Liver (tissue), 9 donors: Measurements from ENCODE around the gene PGM5. TPM values are rescaled to one million over a fixed set of nuclear protein-coding genes. Genes with fewer than 3 reads are reported as not detected.
"Not testable (repeated sequence)": the region's sequence is repeated elsewhere in the genome, so short reads cannot be mapped to it uniquely, and the experiment has no call there.

Experiments used
- DNase-seq: peaks from one replicate; pipeline ENCODE4 v3.0.0-alpha.2; 2017; ENCODE audit warnings: low spot score
- H3K27ac ChIP-seq, 2 donors: one replicate each; pipeline ENCODE4 v1.7.0; 2013; ENCODE audit warnings: inconsistent platforms in 2 of 2, low read length in 2 of 2, control low read depth in 1 of 2, low read depth in 1 of 2, mild to moderate bottlenecking in 1 of 2
- H3K27me3 ChIP-seq, 4 donors: one replicate each; pipeline versions ENCODE4 v1.6.1 to v1.7.0; 2013; ENCODE audit warnings: low read length in 3 of 4, inconsistent platforms in 1 of 4, mild to moderate bottlenecking in 1 of 4, moderate library complexity in 1 of 4; ENCODE audit not compliant: control insufficient read depth in 4 of 4, insufficient read depth in 4 of 4
- H3K36me3 ChIP-seq, 4 donors: one replicate each; pipeline versions ENCODE4 v1.6.1 to v1.7.0; 2013; ENCODE audit warnings: low read length in 3 of 4, mild to moderate bottlenecking in 3 of 4, low read depth in 1 of 4, moderate library complexity in 1 of 4; ENCODE audit not compliant: control insufficient read depth in 4 of 4, insufficient read depth in 3 of 4
- H3K4me1 ChIP-seq, 4 donors: one replicate each; pipeline versions ENCODE4 v1.6.1 to v1.7.0; 2013; ENCODE audit warnings: low read length in 3 of 4, mild to moderate bottlenecking in 3 of 4, moderate library complexity in 1 of 4; ENCODE audit not compliant: control insufficient read depth in 4 of 4, insufficient read depth in 4 of 4
- H3K4me3 ChIP-seq, 3 donors: one replicate each; pipeline versions ENCODE4 v1.6.1 to v1.7.0; 2013; ENCODE audit warnings: low read length in 3 of 3, control low read depth in 1 of 3, low read depth in 1 of 3, mild to moderate bottlenecking in 1 of 3
- H3K9ac ChIP-seq, 2 donors: one replicate each; pipeline ENCODE4 v1.7.0; 2013; ENCODE audit warnings: low read length in 2 of 2, mild to moderate bottlenecking in 2 of 2, moderate library complexity in 2 of 2, control low read depth in 1 of 2, low read depth in 1 of 2
- H3K9me3 ChIP-seq, 4 donors: one replicate each; pipeline versions ENCODE4 v1.6.1 to v1.7.0; 2013; ENCODE audit warnings: low read length in 3 of 4; ENCODE audit not compliant: control insufficient read depth in 4 of 4
- RAD21 ChIP-seq, 2 donors: IDR thresholded peaks; 2 replicates each; pipeline ENCODE4 v1.6.1; 2016; ENCODE audit warnings: antibody characterized with exemption in 2 of 2, mild to moderate bottlenecking in 2 of 2
- WGBS: extraction: QIAGEN DNeasy Blood & Tissue Kit; methylation state at CpG from one replicate; pipeline ENCODE4 v1.1.7; 2013; 5-methylcytosine and 5-hydroxymethylcytosine counted together
- polyA plus RNA-seq, 2 donors: library from polyadenylated mRNA; stranded (reverse) in 1 of 2; unstranded in 1 of 2; fragments of 200-250 nt in 1 of 2; fragments of >200 nt in 1 of 2; fragmentation: Nextera tagmentation in 1 of 2; extraction: Ambion mirVana in 1 of 2; gene quantifications; one replicate each; pipeline versions ENCODE4 v1.2.1 to v1.2.3, GENCODE V29; 2013 to 2015
- total RNA-seq, 2 donors: library from RNA; depleted of rRNA; stranded (reverse); fragments of >200 nt; gene quantifications; one replicate each; pipeline ENCODE4 v1.2.3, GENCODE V29; 2014
- donor health status: healthy.
- donor health status: healthy.
- donor health status: healthy.
- donor health status: healthy.
- donor health status: healthy.

The PGM5 gene
- total and polyA plus RNA-seq, 4 donors = 0.63 to 8.5 (median 2.2) TPM

DNA sequence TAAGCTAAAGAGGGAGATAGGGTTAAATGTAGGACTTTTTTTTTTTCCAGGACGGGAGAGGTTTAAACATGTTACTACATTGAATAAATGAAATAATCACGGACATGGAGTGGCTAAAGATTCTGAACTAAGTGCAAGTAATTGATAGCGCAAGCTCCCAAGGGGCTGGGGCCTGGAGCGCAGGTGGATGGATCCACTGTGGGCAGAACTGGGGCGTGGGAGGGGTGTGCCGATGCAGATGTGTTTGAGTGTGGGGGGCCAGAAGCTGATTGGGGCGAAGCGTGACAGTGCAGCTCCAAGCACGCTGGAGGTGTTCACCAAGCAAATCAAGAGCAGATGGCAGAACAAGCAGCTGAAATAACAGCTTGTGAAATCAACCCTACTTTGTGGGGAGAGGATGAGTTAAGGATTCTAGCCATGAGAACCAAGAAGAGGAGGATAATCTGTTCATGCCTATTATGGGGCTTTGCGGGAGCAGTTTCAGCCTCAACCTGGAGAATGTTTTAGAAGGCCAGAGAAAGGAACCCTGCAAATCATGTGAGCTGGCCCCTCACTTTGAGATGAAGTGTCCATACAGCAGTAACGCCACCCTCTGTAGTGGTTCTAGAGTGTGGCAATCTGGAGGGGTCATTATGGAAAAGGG, 25.8 kb upstream of the PGM5 start:
- H3K9me3 ChIP-seq, H3K27me3 ChIP-seq, H3K36me3 ChIP-seq, H3K4me3 ChIP-seq, H3K27ac ChIP-seq, DNase-seq, H3K9ac ChIP-seq, H3K4me1 ChIP-seq: not testable (repeated sequence)
- 82% methylated on average over 8 of the region's 11 CpGs for WGBS

DNA sequence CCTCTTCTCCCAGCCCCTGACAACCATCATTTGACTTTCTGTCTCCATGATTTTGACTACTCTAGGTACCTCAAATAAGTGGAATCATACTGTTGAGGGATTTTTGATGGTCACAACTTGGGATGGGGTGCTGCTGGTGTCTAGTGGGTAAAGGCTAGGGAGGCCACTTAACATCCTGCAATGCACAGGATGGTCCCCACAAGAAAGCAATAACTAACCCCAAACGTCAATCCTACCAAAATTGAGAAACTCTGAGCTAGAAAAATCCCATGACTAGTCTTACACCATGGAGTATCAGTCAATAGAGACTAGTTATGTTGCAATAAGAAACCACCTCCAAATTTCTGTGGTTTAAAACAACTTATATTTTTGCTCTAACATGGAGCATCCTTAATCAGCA, 24.3 kb upstream of the PGM5 start:
- not testable (repeated sequence) for H3K27me3 ChIP-seq, H3K4me3 ChIP-seq, H3K36me3 ChIP-seq, H3K9me3 ChIP-seq, H3K4me1 ChIP-seq, H3K27ac ChIP-seq, H3K9ac ChIP-seq, DNase-seq
- WGBS = 36% methylated on average over 1 of the region's 1 CpG

DNA sequence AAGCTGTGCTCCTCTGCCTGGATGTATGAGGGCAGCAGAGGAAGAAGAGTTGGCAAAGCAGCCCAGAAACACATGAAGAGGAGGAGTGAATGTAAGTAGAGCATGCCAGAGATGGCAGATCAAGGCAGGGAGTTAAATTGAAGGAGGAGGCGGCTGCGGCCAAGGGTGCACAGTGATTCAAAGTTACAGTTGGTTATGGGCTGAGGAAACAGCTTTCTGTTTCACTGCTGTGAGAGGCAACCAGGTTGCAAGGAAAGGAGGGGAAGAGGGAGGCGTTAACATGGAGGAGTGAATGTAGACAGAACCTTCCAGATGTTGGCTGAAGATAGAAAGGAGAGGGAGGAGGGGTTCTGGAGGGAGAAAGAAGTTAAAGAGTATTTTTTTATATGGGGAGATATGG, 20.5 kb upstream of the PGM5 start:
- DNase-seq, H3K36me3 ChIP-seq, H3K27ac ChIP-seq, H3K9me3 ChIP-seq, H3K4me3 ChIP-seq, H3K9ac ChIP-seq, H3K4me1 ChIP-seq, H3K27me3 ChIP-seq: not testable (repeated sequence)
- WGBS = 85% methylated on average over 2 of the region's 3 CpGs

DNA sequence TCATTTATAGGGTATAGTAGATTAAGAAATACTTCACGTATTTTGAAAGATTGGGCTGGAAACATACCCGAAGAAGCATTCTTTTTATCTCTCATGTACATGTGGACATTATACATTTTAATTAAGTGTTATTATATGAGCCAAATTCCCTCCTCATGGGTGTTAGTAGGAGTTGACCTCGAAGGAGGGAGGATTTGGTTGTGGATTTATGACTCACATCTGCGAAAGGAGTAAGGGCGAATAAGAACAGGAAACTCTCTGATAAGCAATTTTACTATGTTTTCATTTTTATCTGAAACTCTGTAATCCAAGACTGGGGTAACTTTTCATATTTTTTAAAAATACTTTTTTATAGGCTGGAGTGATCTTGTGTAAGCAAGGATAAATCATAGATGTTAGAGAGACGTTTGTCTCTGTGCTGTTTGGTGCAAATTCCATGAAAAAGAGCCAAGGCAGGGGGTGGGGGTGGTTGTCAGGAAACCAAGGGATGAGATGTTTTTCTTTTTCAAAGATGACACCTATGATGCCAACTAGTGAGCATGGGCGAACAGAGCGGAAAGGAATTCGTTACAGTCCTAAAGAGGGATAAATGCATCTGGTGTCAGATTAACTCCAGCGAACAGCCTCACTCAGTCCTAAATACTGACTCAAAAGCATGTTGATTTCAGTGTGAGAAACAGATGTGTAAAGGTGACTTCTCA, 19.6 kb upstream of the PGM5 start:
- not testable (repeated sequence) for H3K27me3 ChIP-seq, H3K27ac ChIP-seq, H3K4me1 ChIP-seq, H3K4me3 ChIP-seq, H3K9ac ChIP-seq, H3K36me3 ChIP-seq, DNase-seq, H3K9me3 ChIP-seq
- 67% methylated on average over 5 of the region's 10 CpGs for WGBS

DNA sequence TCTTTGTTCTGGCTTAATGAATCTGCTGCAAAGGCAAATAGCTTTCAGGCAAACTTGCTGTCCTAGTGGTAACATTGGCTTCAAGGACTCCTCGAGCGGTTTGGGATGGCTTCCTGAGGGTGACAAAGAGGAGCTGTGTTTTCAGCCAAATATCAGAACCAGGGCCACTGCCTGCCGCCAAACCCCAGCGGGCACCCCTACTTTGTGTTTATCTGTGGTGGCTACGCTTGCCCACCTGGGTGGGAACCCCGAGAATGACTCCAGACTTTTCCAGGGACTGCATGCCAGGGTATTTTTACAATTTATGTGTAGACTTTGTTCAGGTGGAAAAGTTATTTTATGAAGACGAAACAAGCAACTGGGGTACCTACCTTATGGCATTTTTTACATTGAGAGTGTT, 18.4 kb upstream of the PGM5 start:
- not testable (repeated sequence) for DNase-seq, H3K27me3 ChIP-seq, H3K4me1 ChIP-seq, H3K27ac ChIP-seq, H3K9ac ChIP-seq, H3K9me3 ChIP-seq, H3K4me3 ChIP-seq, H3K36me3 ChIP-seq
- 89% methylated on average over 7 of the region's 7 CpGs for WGBS

DNA sequence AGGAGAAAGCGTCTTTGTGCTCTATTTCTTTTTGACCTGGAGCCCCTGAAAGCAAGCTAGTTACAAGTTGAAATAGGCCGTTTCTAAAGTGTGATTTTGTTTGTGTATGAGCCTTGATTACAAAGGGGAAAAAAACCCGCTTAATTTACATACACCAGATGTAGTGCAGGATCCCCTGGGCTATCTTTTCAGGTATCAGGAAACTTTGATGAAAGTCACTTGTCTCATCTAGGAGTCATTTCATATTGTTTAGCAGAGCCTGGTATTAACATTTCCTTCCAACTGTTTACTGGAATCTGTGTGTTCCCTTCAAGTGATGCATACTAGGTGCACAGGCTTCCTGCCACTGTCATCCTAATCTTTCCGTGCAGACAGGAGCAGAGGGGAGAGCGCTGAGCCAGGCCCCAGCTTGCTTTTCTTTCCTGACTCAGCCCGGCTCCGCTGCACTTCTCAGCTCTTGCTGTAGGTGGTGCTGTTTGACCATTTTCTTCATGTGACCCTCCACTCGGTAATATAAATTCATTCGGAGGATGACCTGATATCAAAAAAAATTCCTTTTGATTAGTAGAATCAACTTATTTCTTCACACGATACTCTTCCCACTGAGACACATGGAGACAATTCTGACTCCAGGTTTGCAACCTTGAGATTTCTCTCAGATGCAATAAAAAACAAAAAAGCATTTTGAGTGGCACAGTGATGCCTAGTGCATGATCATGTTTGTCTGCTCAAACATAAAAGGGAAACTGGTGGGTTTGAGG, 14.0 kb upstream of the PGM5 start:
- not testable (repeated sequence) for H3K36me3 ChIP-seq, H3K9ac ChIP-seq, DNase-seq, H3K27ac ChIP-seq, H3K4me1 ChIP-seq, H3K27me3 ChIP-seq, H3K4me3 ChIP-seq, H3K9me3 ChIP-seq
- peak in 1 of 2 donors; percentile 8 for TF ChIP-seq RAD21 (IDR thresholded peaks at IDR 0.05)
- WGBS = 12% methylated on average over 4 of the region's 10 CpGs

DNA sequence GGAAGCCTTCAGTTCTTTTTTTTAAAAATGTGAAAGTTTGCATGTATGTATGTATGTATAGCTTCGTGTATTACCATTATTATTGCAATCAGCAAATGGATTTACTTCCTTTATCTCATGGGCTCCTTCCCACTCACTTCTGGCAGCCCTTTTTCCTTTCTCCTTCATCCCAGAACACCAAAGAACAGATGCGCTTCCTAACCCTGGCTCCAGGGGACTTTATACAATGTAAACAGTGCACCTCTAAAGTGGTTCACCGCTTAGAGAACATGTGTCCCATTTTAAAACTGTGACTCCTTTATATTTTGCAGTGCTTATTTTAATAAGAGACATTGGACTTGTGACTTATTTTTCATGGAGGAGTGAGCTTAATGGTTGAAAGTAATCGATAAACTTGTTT, 13.2 kb upstream of the PGM5 start:
- H3K4me1 ChIP-seq, H3K4me3 ChIP-seq, DNase-seq, H3K9me3 ChIP-seq, H3K27me3 ChIP-seq, H3K27ac ChIP-seq, H3K36me3 ChIP-seq, H3K9ac ChIP-seq: not testable (repeated sequence)
- 70% methylated on average over 3 of the region's 4 CpGs for WGBS

DNA sequence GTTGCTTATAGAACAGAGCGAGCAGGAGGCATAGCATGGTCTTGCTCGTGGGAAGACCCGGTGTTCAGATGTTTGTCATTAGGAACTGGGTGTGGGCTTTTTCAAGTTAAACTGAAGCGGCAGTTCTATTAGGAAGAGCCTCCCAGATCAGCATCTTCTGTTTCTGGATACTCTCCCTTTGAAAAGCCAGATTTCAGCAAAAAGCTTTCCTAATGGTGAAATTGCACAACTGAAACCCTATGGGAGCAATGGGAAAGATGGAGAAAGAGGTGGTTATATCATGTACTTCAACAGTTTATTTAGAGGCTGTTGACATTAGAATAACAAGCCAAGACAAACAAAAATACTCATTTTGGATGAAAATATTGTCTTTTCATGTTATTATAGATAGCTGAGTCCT, 12.4 kb upstream of the PGM5 start:
- not testable (repeated sequence) for H3K27me3 ChIP-seq, H3K9ac ChIP-seq, H3K9me3 ChIP-seq, H3K4me1 ChIP-seq, DNase-seq, H3K36me3 ChIP-seq, H3K4me3 ChIP-seq, H3K27ac ChIP-seq
- 53% methylated on average over 3 of the region's 4 CpGs for WGBS
